Suppressor macrophage treated with lipopolysaccharide for 1 hour (primary cell): ENCODE measurements around the gene MTCP1.

Experiments used
- DNase-seq, 3 donors: peaks; one replicate each; pipeline ENCODE4 v3.0.0-alpha.2; 2020 to 2022

MTCP1 gene

DNA sequence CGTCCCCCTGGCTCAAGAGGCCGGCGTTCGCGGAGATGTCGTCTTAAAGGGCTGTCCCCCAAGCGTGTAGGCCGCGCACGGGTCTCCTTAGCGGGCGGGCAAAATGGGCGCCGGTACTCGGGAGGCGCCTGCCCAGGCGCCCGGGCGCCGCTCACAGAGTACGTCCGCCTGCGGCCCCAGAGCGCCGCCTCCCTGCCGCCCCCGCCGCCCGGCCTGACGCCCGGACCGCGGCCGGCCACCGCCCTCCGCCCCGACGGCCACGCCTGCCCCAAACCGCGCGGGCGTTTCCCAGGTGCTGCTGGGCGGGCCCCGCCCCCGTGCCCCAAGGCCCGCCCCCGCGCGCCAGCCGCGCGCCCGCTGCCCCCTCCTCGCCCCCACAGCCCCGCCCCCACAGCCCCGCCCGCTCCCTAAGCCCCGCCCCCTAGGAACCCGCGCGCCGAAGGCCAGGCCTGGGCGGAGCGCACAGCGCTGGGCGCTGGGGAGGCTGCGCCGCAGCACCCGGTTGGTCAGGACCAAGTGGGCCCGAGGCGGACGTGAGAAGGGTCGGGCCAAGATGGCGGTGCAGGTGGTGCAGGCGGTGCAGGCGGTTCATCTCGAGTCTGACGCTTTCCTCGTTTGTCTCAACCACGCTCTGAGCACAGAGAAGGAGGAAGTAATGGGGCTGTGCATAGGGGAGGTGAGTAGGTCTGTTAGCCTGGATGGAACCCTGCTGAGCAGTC, at the start of gene MTCP1, which contains the start of the genes BRCC3 and CMC4:
Gene MTCP1 (minus strand): TSS at position 162 of the 719 bp plus-strand sequence. CDS start 5,126 bp downstream, outside the sequence.
Gene BRCC3 (plus strand): TSS at position 534 of the 719 bp plus-strand sequence. CDS start 20 bp downstream, at position 554.
Gene CMC4 (minus strand): TSS at position 162 of the 719 bp plus-strand sequence. CDS start 7,113 bp downstream, outside the sequence.
- peak; percentile 83 to 92 (median 87) for DNase-seq

DNA sequence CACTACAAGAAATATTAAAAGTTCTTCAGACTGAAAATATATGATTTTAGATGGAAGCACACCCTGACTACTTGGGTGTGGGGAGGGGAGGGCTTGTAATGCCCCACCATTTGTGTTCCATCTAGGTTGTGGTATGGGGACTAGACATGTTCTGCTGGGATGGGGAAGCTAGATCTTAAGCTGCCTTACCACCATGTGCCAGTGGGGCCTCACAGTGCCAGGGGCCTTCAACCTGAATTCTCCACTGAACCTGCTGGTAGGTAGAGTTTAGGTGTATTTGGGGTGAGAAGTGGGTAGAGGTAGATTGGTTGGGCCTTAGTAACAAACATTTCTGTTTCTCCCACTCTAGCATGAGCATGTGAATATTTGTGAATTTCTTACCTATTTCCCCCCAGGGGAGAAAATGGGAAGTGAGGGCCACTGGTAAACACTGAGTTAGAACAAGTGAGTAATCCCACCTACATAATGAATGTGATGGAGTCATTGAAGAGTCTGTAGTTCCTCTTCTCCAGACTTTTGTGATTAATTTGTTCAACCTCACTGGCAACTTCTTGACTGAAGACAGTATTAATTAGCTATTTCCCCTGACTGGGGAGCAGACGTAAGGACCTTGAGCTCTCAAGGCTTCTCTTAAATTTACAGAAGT, 44.4 kb upstream of the MTCP1 start:
- peak; percentile 46 to 52 (median 46) for DNase-seq

DNA sequence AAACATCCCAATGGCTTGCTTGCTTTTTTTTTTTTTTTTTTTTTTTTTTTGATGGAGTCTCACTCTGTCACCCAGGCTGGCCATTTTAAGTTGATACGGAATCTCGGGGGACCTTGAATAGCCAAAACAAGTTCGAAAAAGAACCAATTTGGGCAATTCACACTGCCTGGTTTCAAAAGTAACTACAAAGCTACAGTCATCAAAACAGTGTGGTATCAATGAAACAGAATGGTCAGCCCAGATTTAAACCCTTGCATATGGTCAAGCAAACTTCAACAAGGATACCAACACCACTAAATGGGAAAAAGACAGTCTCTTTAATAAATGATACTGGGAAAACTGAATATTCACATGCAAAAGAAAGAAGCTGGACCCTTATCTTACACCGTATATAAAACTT, 42.2 kb upstream of the MTCP1 start:
- DNase-seq, result no peak

- no peak for DNase-seq
Measured at GRCh38 chrX:155112171-155112570, 41.2 kb upstream of the MTCP1 start.

- DNase-seq, result no peak
Measured at GRCh38 chrX:155108427-155108826, 37.5 kb upstream of the MTCP1 start.

- DNase-seq, result no peak
Measured at GRCh38 chrX:155105919-155106318, 35.0 kb upstream of the MTCP1 start.

DNA sequence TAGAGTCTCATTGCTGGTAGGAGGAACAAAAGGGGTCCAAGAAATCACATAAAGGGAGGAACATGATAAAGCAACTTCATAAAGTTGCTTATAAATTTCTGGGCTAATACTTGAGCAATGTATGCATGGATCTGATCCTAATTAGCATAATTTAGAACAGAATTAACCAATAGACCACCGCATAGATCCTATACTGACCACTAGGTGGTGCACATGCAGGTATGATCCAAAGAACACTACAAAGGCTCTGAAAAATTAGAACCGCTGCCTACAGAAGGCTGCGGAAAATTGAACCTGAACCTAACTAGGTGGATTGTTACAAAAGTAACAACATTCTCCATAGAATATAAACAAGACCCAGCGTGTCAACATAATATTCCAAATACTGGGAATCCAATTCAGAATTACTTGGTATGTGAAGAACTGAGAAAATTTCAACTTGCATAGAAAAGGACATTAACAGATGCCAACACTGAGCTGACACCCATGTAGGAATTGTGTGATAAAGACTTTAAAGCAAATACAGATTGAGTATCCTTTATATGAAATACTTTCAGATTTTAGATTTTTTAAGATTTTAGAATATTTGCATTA, 23.6 kb upstream of the MTCP1 start:
- DNase-seq, result peak; percentile 31 to 37 (median 33)

DNA sequence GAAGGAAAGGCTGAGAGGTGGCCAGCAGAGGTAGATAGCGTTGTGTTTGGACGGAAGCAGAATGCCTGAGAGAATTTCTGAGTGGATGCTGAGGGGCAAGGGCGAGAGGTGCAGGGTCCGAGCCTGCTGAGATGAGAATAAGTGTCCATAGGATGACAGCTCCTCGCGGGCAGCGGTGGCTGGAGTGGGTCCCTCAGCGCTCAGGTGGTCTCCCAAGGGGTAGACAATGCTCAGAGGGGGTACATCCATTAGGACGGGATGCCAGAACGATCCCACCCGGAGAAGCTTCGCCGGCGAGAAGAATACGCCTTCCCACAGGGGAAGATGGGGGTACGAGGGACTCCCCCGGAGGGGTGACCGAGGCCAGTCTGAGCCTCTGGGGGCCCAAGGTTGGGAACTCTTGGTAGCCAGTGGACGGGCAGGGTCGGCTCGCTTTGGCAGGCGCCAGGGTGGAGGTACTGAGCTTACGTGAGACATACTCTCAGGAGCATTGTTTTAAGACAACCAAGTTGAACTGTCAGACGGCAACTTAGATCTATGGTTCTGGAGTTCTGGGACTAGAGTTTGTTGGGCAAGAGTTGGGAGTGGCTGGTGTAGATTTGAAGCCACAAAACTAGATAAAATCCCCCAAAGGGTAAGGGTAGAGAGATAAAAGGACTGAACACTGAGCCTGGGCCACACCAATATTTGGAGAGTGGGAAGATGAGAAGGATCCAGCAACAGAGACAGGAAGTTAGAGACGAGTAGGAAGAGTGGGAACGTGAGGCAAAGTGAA, 16.2 kb upstream of the MTCP1 start:
- DNase-seq, result no peak

- DNase-seq, result peak; percentile 35 to 59 (median 47)
Measured at GRCh38 chrX:155086202-155086840, 15.4 kb upstream of the MTCP1 start.

DNA sequence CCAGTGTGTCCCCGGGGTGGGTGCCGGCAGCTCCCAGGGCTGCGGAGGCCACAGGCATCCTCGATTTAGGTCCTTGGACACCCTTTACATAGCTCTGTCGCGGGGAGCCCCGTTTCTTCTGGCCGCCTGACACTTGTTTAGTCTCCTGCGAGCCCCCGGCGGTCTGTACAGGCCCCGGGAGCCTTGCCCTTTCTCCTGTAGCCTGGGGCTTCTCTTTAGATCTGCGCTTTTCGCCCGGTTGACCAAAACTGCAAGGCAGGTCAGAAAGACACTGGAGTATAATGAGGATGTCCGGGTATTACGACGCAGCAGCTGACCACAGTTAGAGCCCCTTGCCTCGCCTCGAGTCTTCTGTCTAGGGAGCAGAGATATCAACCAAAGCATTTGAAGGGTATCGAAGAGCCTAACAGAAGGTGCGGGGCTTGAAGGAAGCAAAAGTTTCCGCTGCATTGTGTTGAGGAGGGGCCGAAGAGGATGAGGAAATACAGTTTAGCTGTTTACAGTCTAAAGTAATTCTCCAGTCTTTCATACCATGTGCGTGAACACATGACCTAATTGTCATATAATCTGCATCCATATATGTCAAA, 851 bp upstream of the MTCP1 start:
- peak; percentile 23 to 35 (median 29) for DNase-seq

- DNase-seq, result no peak
Measured at GRCh38 chrX:155070663-155070974, 317 bp downstream of the MTCP1 start.

GRCh38 chrX:155070038-155070437, 898 bp downstream of the MTCP1 start:
- DNase-seq, result no peak

GRCh38 chrX:155069414-155069813, 1.5 kb downstream of the MTCP1 start:
- no peak for DNase-seq

DNA sequence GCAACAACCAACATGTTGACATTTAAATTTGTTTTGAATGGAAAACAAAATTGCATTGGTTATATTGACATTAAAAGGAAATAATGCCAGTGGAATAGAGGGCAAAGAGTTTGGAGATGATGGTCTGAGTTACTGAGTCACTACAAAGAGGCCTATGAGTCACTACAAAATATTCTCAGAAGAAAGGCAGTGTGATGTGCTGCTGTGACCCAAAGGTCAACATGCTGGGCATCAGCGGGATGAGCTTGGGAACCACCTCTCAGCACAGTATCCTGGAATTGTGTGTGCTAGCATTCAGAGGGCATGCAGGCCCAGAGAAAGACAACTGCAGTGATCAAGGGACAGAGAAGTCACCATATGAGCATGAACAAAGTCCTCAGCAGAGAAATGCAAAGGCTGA, 2.8 kb downstream of the MTCP1 start:
- peak; percentile 61 to 72 (median 67) for DNase-seq

- peak in 1 of 3 donors; percentile 25 for DNase-seq
Measured at GRCh38 chrX:155065035-155065734, 5.8 kb downstream of the MTCP1 start.

DNA sequence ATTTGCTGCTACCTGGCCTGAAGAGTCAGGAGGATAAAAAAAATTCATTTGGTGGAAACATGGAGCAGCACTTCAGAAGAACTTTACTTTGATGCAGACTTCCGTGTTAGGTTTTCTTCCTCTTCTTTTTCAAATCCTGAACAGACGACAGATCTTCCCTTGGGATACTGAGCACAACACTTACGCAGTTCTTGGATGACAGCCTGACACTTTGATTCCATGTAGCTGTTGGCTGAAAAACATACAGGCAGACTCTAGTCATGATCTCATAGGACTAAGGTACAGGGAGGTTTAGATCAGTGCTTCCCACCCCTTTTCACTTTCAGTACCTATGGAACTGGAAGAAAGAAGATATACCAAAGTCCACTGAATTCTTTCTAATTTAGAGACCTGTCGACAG, 9.2 kb downstream of the MTCP1 start:
- DNase-seq, result no peak

GRCh38 chrX:155056877-155057792, 13.8 kb downstream of the MTCP1 start:
- DNase-seq, result peak; percentile 64 to 70 (median 66)

GRCh38 chrX:155056471-155056870, 14.5 kb downstream of the MTCP1 start:
- no peak for DNase-seq

DNA sequence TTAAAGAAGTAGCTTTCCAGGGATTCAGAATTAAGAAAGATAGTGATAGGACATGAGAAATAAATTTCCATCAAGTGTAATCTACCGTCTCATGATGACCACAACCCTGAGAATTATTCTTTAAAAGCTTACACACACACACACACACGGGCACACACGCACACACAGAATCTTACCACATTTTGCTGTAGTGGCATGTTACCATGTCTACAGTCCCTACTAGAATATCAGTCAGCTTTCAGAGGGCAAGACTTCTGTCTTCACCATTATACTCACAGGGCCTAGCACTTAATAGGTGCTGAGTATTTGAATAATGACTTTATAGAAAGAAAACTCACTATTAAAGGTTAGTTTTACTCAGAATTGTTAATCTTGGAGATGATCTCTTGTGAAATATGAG, 15.4 kb downstream of the MTCP1 start:
- DNase-seq, result no peak

DNA sequence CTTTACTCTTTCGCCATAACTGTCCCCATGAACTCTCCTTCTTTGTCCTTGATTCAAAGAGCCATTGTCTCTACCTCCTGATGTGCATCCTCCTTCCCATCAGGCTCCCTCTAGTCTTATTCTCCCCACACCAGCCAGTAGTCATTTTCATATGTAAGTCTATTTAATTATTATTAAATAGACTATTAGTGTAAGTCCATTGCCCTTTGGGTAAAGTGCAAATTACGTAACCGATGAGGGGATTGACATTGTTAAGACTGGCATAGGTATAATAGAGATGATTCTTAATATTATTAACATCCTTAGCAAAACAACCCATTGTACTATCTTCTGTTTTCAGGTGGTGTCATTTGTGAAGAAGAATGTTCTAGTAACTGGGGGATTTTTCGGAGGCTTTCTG, 16.7 kb downstream of the MTCP1 start:
- no peak for DNase-seq
